ENCODE results near the gene DNASE1L1. TPM values are rescaled to one million over a fixed set of nuclear protein-coding genes. Genes with fewer than 3 reads are reported as not detected.

Gene DNASE1L1
- total RNA-seq, 1 experiment from 2014 or later, result 8.3 TPM

- TF ChIP-seq EZH2 (IDR thresholded peaks at IDR 0.05; ENCODE audit: borderline replicate concordance, low read depth, low read length, poor library complexity, severe bottlenecking) (no peak), CTCF (conservative IDR thresholded peaks at IDR 0.05; ENCODE audit: low read depth, low read length) (0 out of 2 replicates have a peak, but pooled peaks have one; percentile 15)
- ChIA-PET CTCF (interaction anchor here (0.6 kb wide), 1 partner anchor 300 kb away, joined by 9 read pairs; no protein-coding TSS in a partner anchor), POLR2A (ENCODE audit: low non-redundant PET) (no interaction called here)
- Histone ChIP-seq H3K4me3 (ENCODE audit: low read depth, low read length, poor library complexity, severe bottlenecking) (peak within 1 kb of the TSS; percentile 73), H3K27me3 (replicated peaks; ENCODE audit: insufficient read depth, low read depth, low read length, poor library complexity) (no peaks in the 10 kb centered on the region), H3K36me3 (ENCODE audit: insufficient read depth, low read length, poor library complexity, severe bottlenecking) (peaks cover 4% of the 10 kb centered on the region), H3K27ac (ENCODE audit: low read depth, low read length, poor library complexity, severe bottlenecking) (peak within 1 kb of the TSS; percentile 67), H3K9me3 (ENCODE audit: low read depth, low read length, poor library complexity, severe bottlenecking) (no peaks in the 10 kb centered on the region), H3K4me1 (ENCODE audit: insufficient read depth, low read length, poor library complexity, severe bottlenecking) (peaks cover 5% of the 10 kb centered on the region)
- peak; percentile 94 for DNase-seq (ENCODE audit: low spot score)
- intact Hi-C loops (cut with micrococcal nuclease; ENCODE audit: unreplicated experiment), result no loop called here
- BruUV-seq (replicated peaks), result no TSS peak
Observed at GRCh38 chrX:154428176-154429171, 19.4 kb upstream of the DNASE1L1 start, which contains the start of gene ATP6AP1. Gene ATP6AP1 (plus strand): TSS chrX:154428677. CDS start chrX:154428693, 16 bp downstream.

GRCh38 chrX:154426916-154427770 is 18.1 kb upstream of the DNASE1L1 start:
- no peak overlapping the region for H3K27ac ChIP-seq (ENCODE audit: low read depth, low read length, poor library complexity, severe bottlenecking)
- BruUV-seq (replicated peaks), result no TSS peak
- no peak overlapping the region for H3K4me3 ChIP-seq (ENCODE audit: low read depth, low read length, poor library complexity, severe bottlenecking)
- CTCF ChIA-PET, result no interaction called here
- H3K36me3 ChIP-seq (ENCODE audit: insufficient read depth, low read length, poor library complexity, severe bottlenecking), result peaks cover 4% of the 10 kb centered on the region
- peaks cover 5% of the 10 kb centered on the region for H3K4me1 ChIP-seq (ENCODE audit: insufficient read depth, low read length, poor library complexity, severe bottlenecking)
- H3K27me3 ChIP-seq (replicated peaks; ENCODE audit: insufficient read depth, low read depth, low read length, poor library complexity), result no peaks in the 10 kb centered on the region
- intact Hi-C loops (cut with micrococcal nuclease; ENCODE audit: unreplicated experiment), result no loop called here
- TF ChIP-seq EZH2 (IDR thresholded peaks at IDR 0.05; ENCODE audit: borderline replicate concordance, low read depth, low read length, poor library complexity, severe bottlenecking) (no peak), CTCF (conservative IDR thresholded peaks at IDR 0.05; ENCODE audit: low read depth, low read length) (no peak)
- no peaks in the 10 kb centered on the region for H3K9me3 ChIP-seq (ENCODE audit: low read depth, low read length, poor library complexity, severe bottlenecking)
- DNase-seq (ENCODE audit: low spot score), result no peak
- POLR2A ChIA-PET (ENCODE audit: low non-redundant PET), result no interaction called here

- intact Hi-C loops (cut with micrococcal nuclease; ENCODE audit: unreplicated experiment), result no loop called here
- TF ChIP-seq CTCF (conservative IDR thresholded peaks at IDR 0.05; ENCODE audit: low read depth, low read length), result no peak
- no peak for TF ChIP-seq EZH2 (IDR thresholded peaks at IDR 0.05; ENCODE audit: borderline replicate concordance, low read depth, low read length, poor library complexity, severe bottlenecking)
- Histone ChIP-seq H3K27ac (ENCODE audit: low read depth, low read length, poor library complexity, severe bottlenecking) (no peak overlapping the region), H3K4me1 (ENCODE audit: insufficient read depth, low read length, poor library complexity, severe bottlenecking) (no peaks in the 10 kb centered on the region), H3K9me3 (ENCODE audit: low read depth, low read length, poor library complexity, severe bottlenecking) (no peaks in the 10 kb centered on the region), H3K27me3 (replicated peaks; ENCODE audit: insufficient read depth, low read depth, low read length, poor library complexity) (no peaks in the 10 kb centered on the region), H3K4me3 (ENCODE audit: low read depth, low read length, poor library complexity, severe bottlenecking) (no peak overlapping the region), H3K36me3 (ENCODE audit: insufficient read depth, low read length, poor library complexity, severe bottlenecking) (no peaks in the 10 kb centered on the region)
- ChIA-PET POLR2A (ENCODE audit: low non-redundant PET) (no interaction called here), CTCF (no interaction called here)
- no TSS peak for BruUV-seq (replicated peaks)
- no peak for DNase-seq (ENCODE audit: low spot score)
Observed at GRCh38 chrX:154420402-154420756, 11.3 kb upstream of the DNASE1L1 start.

Measured in A673 (cell line).